HCT116 (cell line): ENCODE measurements around the gene KLF11.

Experiments used
- JUND ChIP-seq: IDR thresholded peaks from 2 replicates; pipeline ENCODE4 v1.6.1; 2012
- TF ChIP-seq, protein P1 (sequence below), 3 experiments: fragments of 200-600 bp in 1 of 3; sonication (generic) in 1 of 3; IDR thresholded peaks in 2 of 3; conservative IDR thresholded peaks in 1 of 3; 2 replicates each; pipeline ENCODE4 v1.5.1; 2012 to 2017; ENCODE audit warnings: low read depth in 2 of 3, low read length in 2 of 3, antibody characterized with exemption in 1 of 3, borderline replicate concordance in 1 of 3, control low read depth in 1 of 3, mild to moderate bottlenecking in 1 of 3, mixed read lengths in 1 of 3, mixed run types in 1 of 3, moderate library complexity in 1 of 3; ENCODE audit not compliant: insufficient read depth in 1 of 3

DNA sequence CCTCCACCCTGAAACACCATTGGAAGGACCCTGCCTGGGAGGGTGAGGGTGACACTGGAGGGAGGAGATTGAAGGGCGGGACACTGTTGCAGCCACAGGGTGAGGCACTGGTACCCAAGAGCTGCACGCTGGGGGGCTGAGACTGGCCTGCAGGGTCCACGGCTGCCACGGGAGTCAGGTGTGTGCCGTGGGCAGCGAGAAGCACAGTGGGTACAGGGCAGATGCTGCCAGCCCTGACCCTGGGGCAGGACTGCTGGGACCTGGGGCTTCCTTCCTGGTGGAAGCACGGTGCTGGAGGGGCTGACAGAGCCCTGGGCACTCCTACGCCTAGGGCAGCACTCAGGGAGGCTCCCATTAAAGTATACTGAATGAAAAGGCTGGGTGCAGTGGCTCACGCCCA lies 20.2 kb downstream of the KLF11 start:
- TF ChIP-seq, protein P1, sequence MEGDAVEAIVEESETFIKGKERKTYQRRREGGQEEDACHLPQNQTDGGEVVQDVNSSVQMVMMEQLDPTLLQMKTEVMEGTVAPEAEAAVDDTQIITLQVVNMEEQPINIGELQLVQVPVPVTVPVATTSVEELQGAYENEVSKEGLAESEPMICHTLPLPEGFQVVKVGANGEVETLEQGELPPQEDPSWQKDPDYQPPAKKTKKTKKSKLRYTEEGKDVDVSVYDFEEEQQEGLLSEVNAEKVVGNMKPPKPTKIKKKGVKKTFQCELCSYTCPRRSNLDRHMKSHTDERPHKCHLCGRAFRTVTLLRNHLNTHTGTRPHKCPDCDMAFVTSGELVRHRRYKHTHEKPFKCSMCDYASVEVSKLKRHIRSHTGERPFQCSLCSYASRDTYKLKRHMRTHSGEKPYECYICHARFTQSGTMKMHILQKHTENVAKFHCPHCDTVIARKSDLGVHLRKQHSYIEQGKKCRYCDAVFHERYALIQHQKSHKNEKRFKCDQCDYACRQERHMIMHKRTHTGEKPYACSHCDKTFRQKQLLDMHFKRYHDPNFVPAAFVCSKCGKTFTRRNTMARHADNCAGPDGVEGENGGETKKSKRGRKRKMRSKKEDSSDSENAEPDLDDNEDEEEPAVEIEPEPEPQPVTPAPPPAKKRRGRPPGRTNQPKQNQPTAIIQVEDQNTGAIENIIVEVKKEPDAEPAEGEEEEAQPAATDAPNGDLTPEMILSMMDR (IDR thresholded peaks at IDR 0.05 in 2 of 3, conservative IDR thresholded peaks at IDR 0.05 in 1 of 3; ENCODE audit: borderline replicate concordance in 1 of 3, insufficient read depth in 1 of 3, low read depth in 2 of 3, low read length in 2 of 3), result no peak
- TF ChIP-seq JUND, result no peak
